Activated CD8-positive, alpha-beta memory T cell treated with anti-CD3 and anti-CD28 coated beads for 48 hours (primary cell): Measurements from ENCODE around the gene PCDHA8.
"Not testable (repeated sequence)": the region's sequence is repeated elsewhere in the genome, so short reads cannot be mapped to it uniquely, and the experiment has no call there.

Source experiments
- DNase-seq, 3 experiments: peaks; one replicate each; pipeline ENCODE4 v3.0.0-alpha.2; 2020; ENCODE audit warnings: low read depth in 2 of 3, low spot score in 2 of 3

PCDHA8 gene

GRCh38 chr5:140840978-140841962, at the start of gene PCDHA8:
PCDHA8 (plus strand) TSS chr5:140841187; CDS start chr5:140841322, 135 bp downstream.
- no peak for DNase-seq

- no peak for DNase-seq
Measured at GRCh38 chr5:140794595-140795258, 46.3 kb upstream of the PCDHA8 start, which contains the start of gene PCDHA2. PCDHA2 (plus strand) TSS chr5:140794852.

- DNase-seq = no peak
Measured at GRCh38 chr5:140795259-140795641, 45.7 kb upstream of the PCDHA8 start.

GRCh38 chr5:140796072-140796717, 44.8 kb upstream of the PCDHA8 start:
- DNase-seq = not testable (repeated sequence)

- DNase-seq = no peak
Measured at GRCh38 chr5:140796718-140797095, 44.3 kb upstream of the PCDHA8 start.

- no peak for DNase-seq
Measured at GRCh38 chr5:140800816-140801493, 40.0 kb upstream of the PCDHA8 start, which contains the start of gene PCDHA3. PCDHA3 (plus strand) TSS chr5:140801057.

GRCh38 chr5:140801494-140801841, 39.5 kb upstream of the PCDHA8 start:
- DNase-seq = no peak

- not testable (repeated sequence) for DNase-seq
Measured at GRCh38 chr5:140802381-140802780, 38.6 kb upstream of the PCDHA8 start.

GRCh38 chr5:140802781-140803271, 38.2 kb upstream of the PCDHA8 start:
- no peak for DNase-seq

GRCh38 chr5:140806834-140807775, 33.9 kb upstream of the PCDHA8 start, which contains the start of gene PCDHA4:
PCDHA4 (plus strand) TSS chr5:140807068.
- no peak for DNase-seq

- not testable (repeated sequence) for DNase-seq
Measured at GRCh38 chr5:140808241-140808888, 32.6 kb upstream of the PCDHA8 start.

- DNase-seq = no peak
Measured at GRCh38 chr5:140808889-140809291, 32.1 kb upstream of the PCDHA8 start.

- no peak for DNase-seq
Measured at GRCh38 chr5:140821375-140822280, 19.4 kb upstream of the PCDHA8 start, which contains the start of gene PCDHA5. PCDHA5 (plus strand) TSS chr5:140821613.

GRCh38 chr5:140822281-140822629, 18.7 kb upstream of the PCDHA8 start:
- no peak for DNase-seq

GRCh38 chr5:140822969-140823368, 18.0 kb upstream of the PCDHA8 start:
- not testable (repeated sequence) for DNase-seq

GRCh38 chr5:140823475-140823874, 17.5 kb upstream of the PCDHA8 start:
- DNase-seq = no peak

- no peak for DNase-seq
Measured at GRCh38 chr5:140827704-140828361, 13.2 kb upstream of the PCDHA8 start, which contains the start of gene PCDHA6. PCDHA6 (plus strand) TSS chr5:140827960; CDS start chr5:140828092, 132 bp downstream.
